Measurements from ENCODE around the gene PHOSPHO1.
"Not testable (repeated sequence)": the region's sequence is repeated elsewhere in the genome, so short reads cannot be mapped to it uniquely, and the experiment has no call there.

Gene PHOSPHO1

GRCh38 chr17:49191409-49191916, 39.1 kb downstream of the PHOSPHO1 start:
- no peak for DNase-seq

- peak; percentile 19 for DNase-seq
These were observed 39.7 kb downstream of the PHOSPHO1 start for GRCh38 chr17:49190932-49191331.

- DNase-seq: no peak
These were observed 43.3 kb downstream of the PHOSPHO1 start for GRCh38 chr17:49187301-49187700.

- not testable (repeated sequence) for DNase-seq
These were observed 45.2 kb downstream of the PHOSPHO1 start for GRCh38 chr17:49185381-49185780.

GRCh38 chr17:49184522-49184921, 46.1 kb downstream of the PHOSPHO1 start:
- DNase-seq: not testable (repeated sequence)

GRCh38 chr17:49183801-49184200, 46.8 kb downstream of the PHOSPHO1 start:
- no peak for DNase-seq

GRCh38 chr17:49183341-49183740, 47.2 kb downstream of the PHOSPHO1 start:
- DNase-seq: no peak

GRCh38 chr17:49180998-49181635, 49.5 kb downstream of the PHOSPHO1 start:
- DNase-seq: no peak

GRCh38 chr17:49180303-49180702, 50.3 kb downstream of the PHOSPHO1 start:
- peak; percentile 80 for DNase-seq

GRCh38 chr17:49175978-49176377, 54.6 kb downstream of the PHOSPHO1 start:
- not testable (repeated sequence) for DNase-seq
